ENCODE data around the gene ANKS1B.

Gene ANKS1B

DNA sequence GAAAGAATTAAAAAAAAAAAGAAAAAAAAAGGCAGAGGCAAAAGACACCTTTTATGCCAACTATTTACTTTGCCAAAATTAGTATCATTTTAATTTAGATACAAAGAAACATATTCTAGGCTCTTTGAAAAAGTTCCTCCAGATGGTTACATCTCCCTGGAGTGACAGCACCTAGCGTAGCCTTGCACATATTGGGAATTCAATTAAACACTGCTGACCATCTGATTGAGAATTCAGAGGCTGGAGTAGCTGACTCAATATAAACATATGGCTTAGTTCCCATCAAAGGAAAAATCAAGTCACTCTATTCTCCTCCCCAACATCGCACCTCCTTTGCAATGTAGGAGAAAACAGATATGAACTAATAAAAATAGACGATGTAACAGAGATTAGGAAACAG, 36.4 kb downstream of the ANKS1B start:
- no peak for TF ChIP-seq JUND (IDR thresholded peaks at IDR 0.05; ENCODE audit: low read depth)
- DNase-seq (ENCODE audit: low read depth in 1 of 2, low spot score in 1 of 2) = no peak
- in situ Hi-C loops (cut with HindIII; ENCODE audit: low pct_unique_long_range_greater_than_20kb, low sequenced_read_pairs) = no loop called here

DNA sequence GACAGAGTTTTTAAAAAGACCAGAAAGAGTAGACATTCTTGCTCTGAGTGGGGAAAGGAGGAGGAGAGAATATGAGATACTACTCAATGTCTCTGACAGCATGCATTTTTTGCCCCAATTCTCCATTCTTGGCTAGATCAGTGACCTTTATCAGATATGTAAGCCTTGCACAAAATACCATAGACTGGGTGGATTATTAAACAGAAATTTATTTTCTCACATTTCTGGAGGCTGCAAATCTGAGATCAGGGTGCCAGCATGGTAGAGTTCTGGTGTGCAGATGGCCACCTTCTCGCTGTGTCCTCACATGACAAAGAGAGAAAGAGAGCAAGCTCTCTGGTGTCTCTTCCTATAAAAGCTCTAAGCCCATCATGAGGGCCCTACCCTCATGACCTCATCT, 38.6 kb downstream of the ANKS1B start:
- TF ChIP-seq JUND (IDR thresholded peaks at IDR 0.05; ENCODE audit: low read depth) = no peak
- in situ Hi-C loops (cut with HindIII; ENCODE audit: low pct_unique_long_range_greater_than_20kb, low sequenced_read_pairs) = no loop called here
- no peak for DNase-seq (ENCODE audit: low read depth in 1 of 2, low spot score in 1 of 2)

DNA sequence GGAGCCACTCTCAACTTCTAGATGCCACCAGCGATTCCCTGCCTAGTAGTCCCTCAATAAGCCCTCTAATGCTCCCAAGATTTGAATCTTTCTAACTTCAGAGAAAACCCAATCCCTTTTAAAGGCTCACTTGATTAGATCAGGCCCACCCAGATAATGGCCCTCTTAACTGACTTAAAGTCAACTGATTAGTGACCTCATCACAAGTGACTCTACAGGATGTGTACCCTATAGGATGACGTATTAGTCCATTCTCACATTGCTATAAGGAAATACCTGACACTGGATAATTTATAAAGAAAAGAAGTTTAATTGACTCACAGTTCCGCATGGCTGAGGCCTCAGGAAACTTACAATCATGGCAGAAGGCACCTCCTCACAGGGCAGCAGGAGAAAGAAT, 49.1 kb downstream of the ANKS1B start:
- in situ Hi-C loops (cut with HindIII; ENCODE audit: low pct_unique_long_range_greater_than_20kb, low sequenced_read_pairs) = no loop called here
- no peak for TF ChIP-seq JUND (IDR thresholded peaks at IDR 0.05; ENCODE audit: low read depth)

DNA sequence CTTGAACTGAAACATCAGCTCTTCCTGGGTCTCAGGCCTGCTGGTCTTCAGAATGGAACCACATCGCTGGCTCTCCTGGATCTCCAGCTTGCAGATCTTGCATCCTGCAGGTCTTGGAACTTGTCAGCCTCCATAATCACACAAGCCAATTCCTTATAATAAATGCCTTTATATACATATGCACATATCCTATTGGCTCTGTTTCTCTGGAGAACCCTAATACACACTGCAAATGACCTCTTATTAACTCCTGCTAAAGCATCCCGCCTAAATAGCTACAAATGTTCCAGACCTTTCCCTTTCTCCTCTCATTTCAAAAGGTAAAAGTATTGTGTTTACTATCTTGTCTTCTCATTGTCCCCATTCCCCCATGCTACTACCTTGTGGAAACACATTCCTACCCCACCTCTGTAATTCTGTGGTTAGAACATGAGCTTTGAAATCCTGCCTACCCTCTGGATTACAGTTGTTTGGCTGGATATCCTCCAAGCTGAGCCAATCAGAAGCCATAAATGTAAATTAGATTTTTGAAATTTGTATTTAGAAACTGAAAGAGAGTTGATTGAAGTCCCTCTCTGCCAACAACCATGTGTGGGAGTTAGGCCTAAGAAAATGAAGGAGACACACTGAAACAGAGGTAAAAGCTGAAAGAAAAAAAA, 58.1 kb downstream of the ANKS1B start:
- peak in 1 of 2 experiments; percentile 12 for DNase-seq (ENCODE audit: low read depth in 1 of 2, low spot score in 1 of 2)
- in situ Hi-C loops (cut with HindIII; ENCODE audit: low pct_unique_long_range_greater_than_20kb, low sequenced_read_pairs) = no loop called here
- TF ChIP-seq JUND (IDR thresholded peaks at IDR 0.05; ENCODE audit: low read depth) = no peak

More for the DNA sequence above, 49.1 kb downstream of the ANKS1B start:
- DNase-seq (ENCODE audit: low read depth in 1 of 2, low spot score in 1 of 2) = no peak

DNA sequence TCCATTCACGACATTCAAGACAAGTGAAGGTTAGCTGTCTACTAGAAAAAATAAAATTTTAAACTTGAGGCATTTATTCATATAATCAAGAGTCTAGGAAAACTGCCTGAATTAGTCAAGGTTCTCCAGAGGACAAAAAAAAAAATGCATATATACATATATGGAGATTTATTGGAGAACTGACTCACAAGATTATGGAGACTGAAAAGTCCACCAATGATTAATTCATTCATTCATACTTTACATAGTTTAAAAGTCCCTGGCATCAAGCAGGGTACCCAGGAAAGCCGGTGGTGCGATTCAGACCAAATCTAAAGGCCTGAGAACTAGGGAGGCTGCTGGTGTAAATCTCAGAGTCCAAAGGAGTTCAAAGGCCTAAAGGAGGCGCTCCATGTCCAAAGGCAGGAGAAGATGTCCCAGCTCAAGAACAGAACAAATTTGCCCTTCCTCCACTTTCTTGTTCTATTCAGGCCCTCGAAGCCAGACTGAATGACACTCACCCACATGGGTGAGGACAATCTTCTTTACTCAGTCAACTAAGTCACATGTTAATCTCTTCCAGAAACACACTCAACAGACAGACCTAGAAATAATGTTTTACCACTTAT, 64.3 kb downstream of the ANKS1B start:
- no peak for TF ChIP-seq JUND (IDR thresholded peaks at IDR 0.05; ENCODE audit: low read depth)
- no peak for DNase-seq (ENCODE audit: low read depth in 1 of 2, low spot score in 1 of 2)
- in situ Hi-C loops (cut with HindIII; ENCODE audit: low pct_unique_long_range_greater_than_20kb, low sequenced_read_pairs) = no loop called here

DNA sequence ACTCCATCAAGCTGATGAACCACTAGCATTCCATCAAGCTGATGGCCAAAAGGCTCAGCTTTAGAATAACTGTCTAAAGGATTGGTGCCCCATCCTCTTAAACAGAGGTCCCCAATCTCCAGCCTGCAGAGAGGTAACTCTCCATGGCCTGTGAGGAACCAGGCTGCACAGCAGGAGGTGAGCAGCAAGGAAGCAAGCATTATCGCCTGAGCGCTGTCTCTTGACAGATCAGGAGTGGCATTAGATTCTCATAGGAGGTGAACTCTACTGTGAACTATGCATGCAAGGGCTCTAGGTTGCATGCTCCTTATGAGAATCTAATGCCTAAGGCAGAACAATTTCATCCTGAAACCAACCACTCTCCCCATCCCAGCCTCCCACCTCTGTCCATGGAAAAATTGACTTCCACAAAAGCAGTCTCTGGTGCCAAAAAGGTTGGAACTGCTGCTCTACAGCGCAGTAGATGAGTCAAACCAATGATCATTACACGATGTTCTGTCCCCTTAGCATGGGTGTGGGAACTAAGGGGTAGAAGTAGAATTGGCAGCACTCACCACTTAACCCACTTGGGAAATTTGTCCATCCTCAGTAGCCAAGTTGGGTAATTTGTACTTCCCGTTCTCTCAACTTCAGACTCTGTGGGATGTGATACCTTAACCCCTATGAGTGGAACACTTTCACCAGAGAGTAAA, 66.9 kb downstream of the ANKS1B start:
- in situ Hi-C loops (cut with HindIII; ENCODE audit: low pct_unique_long_range_greater_than_20kb, low sequenced_read_pairs) = no loop called here
- no peak for DNase-seq (ENCODE audit: low read depth in 1 of 2, low spot score in 1 of 2)
- TF ChIP-seq JUND (IDR thresholded peaks at IDR 0.05; ENCODE audit: low read depth) = no peak

DNA sequence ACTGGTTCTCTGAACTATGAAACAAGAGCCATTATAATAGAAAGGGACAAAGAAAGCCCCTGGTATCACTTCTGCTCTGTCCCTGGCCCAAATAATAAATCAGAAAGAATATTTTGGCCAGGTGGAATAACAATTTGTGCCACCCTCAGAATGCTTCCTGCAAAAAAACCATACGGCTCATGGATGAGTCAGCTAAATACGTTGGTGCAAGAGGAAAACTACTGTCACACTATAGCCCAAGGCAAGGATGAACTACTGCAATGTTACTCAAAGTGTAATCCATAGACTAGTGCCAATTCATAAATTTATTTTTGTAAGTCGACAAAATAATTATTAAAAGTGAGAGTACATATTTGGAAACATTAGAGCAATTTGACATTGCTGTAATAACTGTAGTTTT, 68.2 kb downstream of the ANKS1B start:
- no peak for TF ChIP-seq JUND (IDR thresholded peaks at IDR 0.05; ENCODE audit: low read depth)
- in situ Hi-C loops (cut with HindIII; ENCODE audit: low pct_unique_long_range_greater_than_20kb, low sequenced_read_pairs) = no loop called here
- DNase-seq (ENCODE audit: low read depth in 1 of 2, low spot score in 1 of 2) = no peak

DNA sequence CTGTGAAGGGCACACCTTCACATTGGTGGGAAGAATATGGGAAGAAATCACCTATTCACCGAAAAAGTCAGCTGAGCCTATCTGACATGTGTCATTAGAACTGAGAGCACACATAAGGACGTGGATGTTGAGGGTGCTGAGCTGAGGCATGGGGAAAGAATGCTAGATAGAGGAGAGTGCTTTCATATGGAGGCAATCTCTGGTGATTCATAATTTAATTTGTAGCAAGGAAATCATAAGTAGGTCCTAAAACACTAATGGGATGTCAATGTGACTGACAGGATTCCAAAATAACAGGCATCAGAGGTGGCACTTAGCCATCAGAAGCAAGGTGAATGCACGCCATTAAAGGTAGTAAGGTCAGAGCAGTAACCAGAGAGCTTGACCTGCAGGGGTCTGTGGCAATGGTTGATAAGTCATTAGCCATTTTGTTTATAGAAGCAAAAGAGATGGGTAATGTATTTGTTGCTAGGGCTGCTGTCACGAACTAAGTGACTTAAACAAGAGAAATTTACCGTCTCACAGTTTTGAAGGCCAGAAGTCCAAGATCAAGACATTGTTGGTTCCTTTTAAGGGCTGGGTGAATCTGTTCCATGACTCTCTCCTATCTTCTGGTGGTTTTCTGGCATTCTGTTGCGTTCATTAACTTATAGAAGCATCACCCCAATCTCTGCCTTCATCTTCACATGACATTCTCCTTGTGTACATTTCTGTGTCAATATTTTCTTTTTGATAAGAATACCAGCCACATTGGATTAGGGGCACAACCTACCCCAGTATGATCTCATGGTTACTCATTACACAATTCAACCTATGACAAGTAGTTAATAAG, 69.3 kb downstream of the ANKS1B start:
- no peak for TF ChIP-seq JUND (IDR thresholded peaks at IDR 0.05; ENCODE audit: low read depth)
- no peak for DNase-seq (ENCODE audit: low read depth in 1 of 2, low spot score in 1 of 2)
- in situ Hi-C loops (cut with HindIII; ENCODE audit: low pct_unique_long_range_greater_than_20kb, low sequenced_read_pairs) = no loop called here

DNA sequence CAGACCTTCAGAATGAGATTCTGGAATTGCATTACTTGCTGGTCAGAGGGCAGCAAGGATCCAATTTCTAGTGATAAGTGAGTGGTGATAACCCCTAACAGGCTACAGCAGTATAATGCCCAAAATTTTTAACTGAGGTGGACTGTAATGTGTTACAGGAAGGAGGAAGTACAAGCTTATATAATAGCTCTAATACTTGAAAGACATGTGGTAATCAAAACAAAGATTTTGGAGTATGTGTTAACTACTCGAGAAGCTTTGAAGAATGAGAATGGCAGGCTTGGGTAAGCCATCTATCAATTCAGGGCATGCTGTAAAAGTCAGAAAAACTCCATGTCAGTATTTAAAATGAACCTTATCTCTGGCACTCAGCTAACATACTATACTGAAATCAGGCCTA, 70.5 kb downstream of the ANKS1B start:
- in situ Hi-C loops (cut with HindIII; ENCODE audit: low pct_unique_long_range_greater_than_20kb, low sequenced_read_pairs) = no loop called here
- DNase-seq (ENCODE audit: low read depth in 1 of 2, low spot score in 1 of 2) = no peak
- no peak for TF ChIP-seq JUND (IDR thresholded peaks at IDR 0.05; ENCODE audit: low read depth)

DNA sequence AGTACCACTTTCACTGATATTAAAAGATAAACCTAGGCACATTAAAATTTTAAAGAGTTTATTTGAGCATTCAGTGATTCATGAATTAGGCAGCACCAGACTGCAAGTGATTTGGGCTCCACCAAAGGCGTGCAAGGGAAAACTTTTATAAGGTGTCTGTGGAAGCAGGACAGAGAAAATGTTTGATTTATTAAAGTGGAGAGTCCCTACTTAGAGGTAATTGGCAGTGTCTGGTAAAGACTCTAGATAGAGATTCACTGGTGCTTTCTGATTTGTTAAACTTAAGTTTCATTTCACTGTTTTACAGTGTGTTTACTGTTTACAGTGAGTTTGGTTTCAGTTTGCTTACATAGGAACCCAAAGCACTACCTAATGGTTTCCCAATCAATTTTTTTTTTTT, 72.8 kb downstream of the ANKS1B start:
- in situ Hi-C loops (cut with HindIII; ENCODE audit: low pct_unique_long_range_greater_than_20kb, low sequenced_read_pairs) = no loop called here
- TF ChIP-seq JUND (IDR thresholded peaks at IDR 0.05; ENCODE audit: low read depth) = no peak
- DNase-seq (ENCODE audit: low read depth in 1 of 2, low spot score in 1 of 2) = peak in 1 of 2 experiments; percentile 47

DNA sequence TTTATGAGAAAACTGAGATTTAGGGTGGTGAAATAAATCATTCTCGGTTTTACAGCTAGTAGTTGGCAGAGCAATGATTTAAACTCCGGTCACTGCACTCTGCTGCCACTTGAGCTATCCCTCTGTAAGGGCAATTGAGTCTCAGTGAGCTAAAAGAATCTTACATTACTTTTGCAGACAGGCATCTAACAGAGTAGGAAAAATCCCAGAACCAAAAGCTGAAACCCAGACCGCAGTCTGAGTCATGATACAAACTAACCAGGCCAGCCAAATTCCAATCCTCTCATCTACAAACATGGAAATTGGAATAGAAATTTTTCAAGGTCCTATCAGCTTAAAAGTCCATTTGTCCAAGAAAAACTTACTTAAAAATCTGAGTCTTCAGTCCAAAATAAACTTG, 73.7 kb downstream of the ANKS1B start:
- TF ChIP-seq JUND (IDR thresholded peaks at IDR 0.05; ENCODE audit: low read depth) = peak; percentile 56; the same call in 1 of the 2 replicates
- peak; percentile 40 to 87 for DNase-seq (ENCODE audit: low read depth in 1 of 2, low spot score in 1 of 2)
- in situ Hi-C loops (cut with HindIII; ENCODE audit: low pct_unique_long_range_greater_than_20kb, low sequenced_read_pairs) = no loop called here

DNA sequence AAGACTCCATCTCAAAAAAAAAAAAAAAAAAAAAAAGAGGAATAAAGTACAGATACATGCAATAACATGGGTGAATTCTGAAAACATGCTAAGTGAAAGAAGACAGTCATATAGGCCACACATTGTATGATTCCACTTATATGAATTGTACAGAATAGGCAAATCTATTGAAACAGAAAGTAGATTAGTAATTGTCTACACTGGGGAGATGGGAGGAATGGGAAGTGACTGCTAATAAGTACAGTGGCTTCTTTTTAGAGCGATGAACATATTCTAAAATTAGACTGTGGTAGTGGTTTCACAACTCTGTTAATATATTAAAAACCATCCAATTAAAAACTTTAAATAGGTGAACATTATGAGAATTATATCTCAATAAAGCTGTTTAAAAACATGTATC, 74.4 kb downstream of the ANKS1B start:
- in situ Hi-C loops (cut with HindIII; ENCODE audit: low pct_unique_long_range_greater_than_20kb, low sequenced_read_pairs) = no loop called here
- no peak for TF ChIP-seq JUND (IDR thresholded peaks at IDR 0.05; ENCODE audit: low read depth)
- no peak for DNase-seq (ENCODE audit: low read depth in 1 of 2, low spot score in 1 of 2)
